H9 (cell line): ENCODE data around the gene CHSY1. TPM values are rescaled to one million over a fixed set of nuclear protein-coding genes. Genes with fewer than 3 reads are reported as not detected.

Experiments used
- total RNA-seq: library from RNA; stranded (reverse); gene quantifications from 2 replicates; pipeline ENCODE4 v1.2.1, GENCODE V29; 2021

The CHSY1 gene
- total RNA-seq, 1 experiment from 2014 or later = 68.3 TPM

Other genes starting within 250 kb of the CHSY1 start
- 57.7 and 65.1 TPM in 2 replicates for gene SELENOS, start 25.4 kb upstream of the CHSY1 start, total RNA-seq
- 145 and 146 TPM in 2 replicates for gene SNRPA1, start 43.2 kb upstream of the CHSY1 start, total RNA-seq
- gene PCSK6, start 237.7 kb upstream of the CHSY1 start, total RNA-seq = 3.4 and 4.0 TPM in 2 replicates